IPS DF 6.9 (cell line): ENCODE measurements around the gene PNO1.

Source experiments
- DNase-seq: peaks from one replicate; pipeline ENCODE4 v3.0.0-alpha.2; 2013; ENCODE audit warnings: low read depth, low spot score
- H3K27ac ChIP-seq: one replicate; pipeline ENCODE4 v1.5.1; 2013; ENCODE audit warnings: low read length, control low read depth
- H3K27me3 ChIP-seq: 2 replicates; pipeline ENCODE4 v1.6.1; 2013; ENCODE audit warnings: mild to moderate bottlenecking, low read length; ENCODE audit not compliant: control insufficient read depth, insufficient read depth
- H3K36me3 ChIP-seq: 2 replicates; pipeline ENCODE4 v1.6.1; 2013; ENCODE audit warnings: low read length; ENCODE audit not compliant: control insufficient read depth, insufficient read depth
- H3K4me1 ChIP-seq: 2 replicates; pipeline ENCODE4 v1.6.1; 2013; ENCODE audit warnings: low read length; ENCODE audit not compliant: control insufficient read depth, insufficient read depth
- H3K4me3 ChIP-seq: 2 replicates; pipeline ENCODE4 v1.5.1; 2013; ENCODE audit warnings: mild to moderate bottlenecking, low read length
- H3K9me3 ChIP-seq: 2 replicates; pipeline ENCODE4 v1.6.1; 2013; ENCODE audit warnings: low read length, inconsistent platforms; ENCODE audit not compliant: control insufficient read depth, insufficient read depth
- WGBS: extraction: QIAGEN DNeasy Blood & Tissue Kit; methylation state at CpG from one replicate; pipeline ENCODE4 v1.1.7; 2013; ENCODE audit warnings: mixed read lengths, missing lambda C conversion rate; ENCODE audit not compliant: insufficient read length, insufficient coverage; 5-methylcytosine and 5-hydroxymethylcytosine counted together

The PNO1 gene

GRCh38 chr2:68222287-68222686, 64.6 kb downstream of the PNO1 start:
- H3K4me3 ChIP-seq, result no peak overlapping the region
- H3K4me1 ChIP-seq, result no peaks in the 10 kb centered on the region
- no CpG with 5 or more reads among the region's 1 CpG for WGBS
- no peak for DNase-seq
- no peaks in the 10 kb centered on the region for H3K27me3 ChIP-seq
- H3K9me3 ChIP-seq, result no peaks in the 10 kb centered on the region
- no peaks in the 10 kb centered on the region; the same call in 1 of the 2 replicates for H3K36me3 ChIP-seq
- no peak overlapping the region for H3K27ac ChIP-seq

GRCh38 chr2:68223419-68223818, 65.7 kb downstream of the PNO1 start:
- no peak overlapping the region for H3K4me3 ChIP-seq
- H3K4me1 ChIP-seq, result no peaks in the 10 kb centered on the region
- no CpG with 5 or more reads among the region's 2 CpGs for WGBS
- no peaks in the 10 kb centered on the region for H3K27me3 ChIP-seq
- no peak for DNase-seq
- H3K27ac ChIP-seq, result no peak overlapping the region
- no peaks in the 10 kb centered on the region; the same call in 1 of the 2 replicates for H3K36me3 ChIP-seq
- no peaks in the 10 kb centered on the region for H3K9me3 ChIP-seq

- no peaks in the 10 kb centered on the region for H3K27me3 ChIP-seq
- H3K4me3 ChIP-seq, result no peak overlapping the region
- no peaks in the 10 kb centered on the region for H3K4me1 ChIP-seq
- no CpG with 5 or more reads among the region's 2 CpGs for WGBS
- H3K9me3 ChIP-seq, result no peaks in the 10 kb centered on the region
- no peak overlapping the region for H3K27ac ChIP-seq
- peak; percentile 7 for DNase-seq
- H3K36me3 ChIP-seq, result no peaks in the 10 kb centered on the region; the same call in 1 of the 2 replicates
These were observed 67.5 kb downstream of the PNO1 start for GRCh38 chr2:68225119-68225632.
